Astrocyte (in vitro differentiated cells and primary cell): ENCODE data around the gene ZNF768. TPM values are rescaled to one million over a fixed set of nuclear protein-coding genes. Genes with fewer than 3 reads are reported as not detected.

ENCODE experiments used
- DNase-seq: peaks from one replicate; pipeline ENCODE4 v3.0.0-alpha.2; 2010; ENCODE audit warnings: low read depth
- FAIRE-seq: peaks from 2 replicates; lab custom pipeline; 2011; peaks lifted over from hg19 to GRCh38; lab: Jason Lieb, UNC
- H2AFZ ChIP-seq: 2 replicates; pipeline ENCODE4 v1.6.0; 2012; ENCODE audit warnings: low read depth, low read length, inconsistent platforms
- H3K27ac ChIP-seq: 2 replicates; pipeline ENCODE4 v1.5.1; 2011; ENCODE audit warnings: low read depth, low read length, inconsistent platforms
- H3K27me3 ChIP-seq: 2 replicates; pipeline ENCODE4 v1.6.0; 2011; ENCODE audit warnings: low read length, inconsistent platforms; ENCODE audit not compliant: insufficient read depth
- H3K36me3 ChIP-seq: 2 replicates; pipeline ENCODE4 v1.5.1; 2011; ENCODE audit warnings: low read length, inconsistent platforms; ENCODE audit not compliant: insufficient read depth
- H3K4me1 ChIP-seq: 2 replicates; pipeline ENCODE4 v1.5.1; 2011; ENCODE audit warnings: low read length, inconsistent platforms; ENCODE audit not compliant: insufficient read depth
- H3K4me2 ChIP-seq: 2 replicates; pipeline ENCODE4 v1.6.0; 2012; ENCODE audit warnings: low read length, inconsistent platforms
- H3K4me3 ChIP-seq: 2 replicates; pipeline ENCODE4 v1.5.1; 2011; ENCODE audit warnings: low read depth, mild to moderate bottlenecking, low read length, inconsistent platforms; ENCODE audit not compliant: insufficient read depth
- H3K79me2 ChIP-seq: 2 replicates; pipeline ENCODE4 v1.6.0; 2012; ENCODE audit warnings: mild to moderate bottlenecking, low read length, inconsistent platforms; ENCODE audit not compliant: insufficient read depth
- H3K9ac ChIP-seq: 2 replicates; pipeline ENCODE4 v1.6.0; 2012; ENCODE audit warnings: mild to moderate bottlenecking, low read length, inconsistent platforms
- H3K9me3 ChIP-seq: 2 replicates; pipeline ENCODE4 v1.5.1; 2012; ENCODE audit warnings: low read depth, mild to moderate bottlenecking, low read length, inconsistent platforms; ENCODE audit not compliant: insufficient read depth
- H4K20me1 ChIP-seq: 2 replicates; pipeline ENCODE4 v1.6.0; 2012; ENCODE audit warnings: low read length, inconsistent platforms; ENCODE audit not compliant: insufficient read depth
- H3K27ac Mint-ChIP-seq: one replicate; pipeline ENCODE4 v1.8.0; 2021; ENCODE audit warnings: mild to moderate bottlenecking, mixed read lengths; ENCODE audit not compliant: unreplicated experiment
- H3K27me3 Mint-ChIP-seq: one replicate; pipeline ENCODE4 v1.8.0; 2021; ENCODE audit warnings: low read depth, mixed read lengths; ENCODE audit not compliant: unreplicated experiment
- H3K36me3 Mint-ChIP-seq: one replicate; pipeline ENCODE4 v1.8.0; 2021; ENCODE audit warnings: low read depth, mixed read lengths; ENCODE audit not compliant: unreplicated experiment
- H3K4me1 Mint-ChIP-seq: one replicate; pipeline ENCODE4 v1.8.0; 2021; ENCODE audit warnings: low read depth, mixed read lengths; ENCODE audit not compliant: unreplicated experiment
- H3K4me3 Mint-ChIP-seq: one replicate; pipeline ENCODE4 v1.8.0; 2021; ENCODE audit warnings: mild to moderate bottlenecking, moderate library complexity, mixed read lengths; ENCODE audit not compliant: unreplicated experiment
- H3K9me3 Mint-ChIP-seq: one replicate; pipeline ENCODE4 v1.8.0; 2021; ENCODE audit warnings: mild to moderate bottlenecking, mixed read lengths; ENCODE audit not compliant: unreplicated experiment
- EZH2 ChIP-seq: IDR thresholded peaks from 2 replicates; pipeline ENCODE4 v1.6.1; 2012; ENCODE audit warnings: mild to moderate bottlenecking, low read length, inconsistent platforms; ENCODE audit not compliant: insufficient read depth
- total RNA-seq: library from RNA; stranded (reverse); gene quantifications from 2 replicates; pipeline ENCODE4 v1.2.1, GENCODE V29; 2021
- TF ChIP-seq, protein P1 (sequence below): IDR thresholded peaks from 2 replicates; pipeline ENCODE4 v1.5.1; 2011; ENCODE audit warnings: low read depth, mild to moderate bottlenecking, inconsistent platforms, low read length, moderate library complexity; ENCODE audit not compliant: insufficient read depth

The ZNF768 gene
- total RNA-seq, 1 donor from 2014 or later: 23.1 TPM

DNA sequence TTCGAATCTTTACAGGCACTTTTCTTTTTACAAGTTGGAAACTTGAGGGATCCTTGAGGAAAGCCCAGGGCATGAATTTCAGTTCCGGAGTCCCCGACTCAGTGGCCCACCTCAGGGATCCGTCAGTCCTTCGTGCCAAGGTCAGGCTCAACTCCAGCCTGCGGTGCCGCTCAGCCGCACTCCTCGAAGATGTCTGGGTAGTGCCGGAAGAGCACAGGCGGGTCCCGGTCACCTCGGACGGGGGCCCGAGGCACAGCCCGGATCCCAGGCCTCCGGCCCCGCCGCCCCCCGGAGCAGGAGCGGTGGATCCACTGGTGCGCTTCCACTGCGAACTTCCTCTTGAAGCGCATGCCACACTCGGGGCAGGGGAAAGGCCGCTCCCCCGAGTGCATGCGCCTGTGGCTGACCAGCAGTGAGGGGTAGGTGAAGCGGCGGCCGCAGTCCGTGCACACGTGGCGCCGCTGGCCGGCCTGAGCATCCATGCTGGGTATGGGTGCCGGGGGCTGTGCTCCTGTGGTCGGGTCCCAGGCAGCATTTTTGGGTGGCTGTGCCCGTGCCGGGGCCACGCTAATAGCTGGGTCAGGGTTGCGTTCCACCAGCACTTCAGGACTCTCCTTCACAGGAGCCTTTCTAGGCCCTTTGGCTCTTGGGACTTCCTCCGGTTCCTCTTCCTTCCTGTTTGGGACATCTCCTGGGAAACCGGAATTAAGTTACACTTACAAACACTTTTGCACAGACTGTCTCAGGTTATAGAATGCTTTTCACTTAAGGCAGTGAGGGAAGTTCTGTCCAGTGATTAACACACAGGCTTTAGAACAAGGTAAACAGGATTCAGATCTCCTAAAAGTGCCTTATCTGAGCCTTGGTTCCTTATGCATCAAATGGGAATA, 43.6 kb upstream of the ZNF768 start:
- Mint-ChIP-seq H3K27me3 (peaks cover 15% of the 10 kb centered on the region), H3K27ac (no peak overlapping the region), H3K36me3 (no peaks in the 10 kb centered on the region), H3K4me3 (no peak overlapping the region), H3K4me1 (peaks cover 3% of the 10 kb centered on the region), H3K9me3 (no peaks in the 10 kb centered on the region)
- no peak for TF ChIP-seq EZH2
- TF ChIP-seq, protein P1, sequence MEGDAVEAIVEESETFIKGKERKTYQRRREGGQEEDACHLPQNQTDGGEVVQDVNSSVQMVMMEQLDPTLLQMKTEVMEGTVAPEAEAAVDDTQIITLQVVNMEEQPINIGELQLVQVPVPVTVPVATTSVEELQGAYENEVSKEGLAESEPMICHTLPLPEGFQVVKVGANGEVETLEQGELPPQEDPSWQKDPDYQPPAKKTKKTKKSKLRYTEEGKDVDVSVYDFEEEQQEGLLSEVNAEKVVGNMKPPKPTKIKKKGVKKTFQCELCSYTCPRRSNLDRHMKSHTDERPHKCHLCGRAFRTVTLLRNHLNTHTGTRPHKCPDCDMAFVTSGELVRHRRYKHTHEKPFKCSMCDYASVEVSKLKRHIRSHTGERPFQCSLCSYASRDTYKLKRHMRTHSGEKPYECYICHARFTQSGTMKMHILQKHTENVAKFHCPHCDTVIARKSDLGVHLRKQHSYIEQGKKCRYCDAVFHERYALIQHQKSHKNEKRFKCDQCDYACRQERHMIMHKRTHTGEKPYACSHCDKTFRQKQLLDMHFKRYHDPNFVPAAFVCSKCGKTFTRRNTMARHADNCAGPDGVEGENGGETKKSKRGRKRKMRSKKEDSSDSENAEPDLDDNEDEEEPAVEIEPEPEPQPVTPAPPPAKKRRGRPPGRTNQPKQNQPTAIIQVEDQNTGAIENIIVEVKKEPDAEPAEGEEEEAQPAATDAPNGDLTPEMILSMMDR: no peak
- Histone ChIP-seq H3K27me3 (no peaks in the 10 kb centered on the region), H3K4me3 (no peak overlapping the region), H4K20me1 (no peaks in the 10 kb centered on the region), H3K4me2 (no peak overlapping the region), H3K9me3 (no peaks in the 10 kb centered on the region), H3K9ac (no peak overlapping the region), H3K79me2 (no peaks in the 10 kb centered on the region), H3K4me1 (peaks cover 6% of the 10 kb centered on the region), H3K27ac (no peak overlapping the region), H2AFZ (no peak overlapping the region), H3K36me3 (no peaks in the 10 kb centered on the region)
- DNase-seq (no peak), FAIRE-seq (no peak)

DNA sequence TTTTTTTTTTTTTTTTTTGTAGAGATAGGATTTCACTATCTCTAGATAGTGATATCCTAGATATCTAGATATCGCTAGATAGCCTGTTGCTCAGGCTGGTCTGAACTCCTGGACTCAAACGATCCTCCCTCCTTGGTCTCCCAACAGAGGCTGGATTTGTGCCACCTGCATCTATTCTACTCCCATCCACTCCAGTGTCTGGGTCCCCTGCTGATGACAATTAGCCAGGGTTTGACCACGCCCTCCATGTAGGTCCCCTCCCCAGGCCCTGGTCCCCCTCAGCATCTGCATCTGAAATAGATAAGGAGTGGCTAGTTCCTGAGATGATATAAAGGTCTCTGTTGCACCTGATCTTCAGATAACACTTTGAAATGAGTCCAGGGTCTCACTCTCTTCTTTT, 42.9 kb upstream of the ZNF768 start:
- no peak overlapping the region for H3K9ac ChIP-seq
- no peaks in the 10 kb centered on the region for H3K79me2 ChIP-seq
- no peak overlapping the region for H3K4me3 ChIP-seq
- H3K4me3 Mint-ChIP-seq: no peak overlapping the region
- DNase-seq (no peak), FAIRE-seq (no peak)
- H2AFZ ChIP-seq: no peak overlapping the region
- H3K4me1 ChIP-seq: peaks cover 6% of the 10 kb centered on the region
- no peaks in the 10 kb centered on the region for H3K9me3 ChIP-seq
- no peaks in the 10 kb centered on the region for H3K27me3 ChIP-seq
- H3K27ac Mint-ChIP-seq: no peak overlapping the region
- H3K4me1 Mint-ChIP-seq: peaks cover 3% of the 10 kb centered on the region
- H3K4me2 ChIP-seq: no peak overlapping the region
- H3K9me3 Mint-ChIP-seq: no peaks in the 10 kb centered on the region
- no peaks in the 10 kb centered on the region for H3K36me3 Mint-ChIP-seq
- peaks cover 15% of the 10 kb centered on the region for H3K27me3 Mint-ChIP-seq
- no peaks in the 10 kb centered on the region for H4K20me1 ChIP-seq
- TF ChIP-seq EZH2: no peak
- TF ChIP-seq, protein P1: no peak
- H3K27ac ChIP-seq: no peak overlapping the region
- no peaks in the 10 kb centered on the region for H3K36me3 ChIP-seq
